GM12878 (cell line): ENCODE results near the gene EPGN. TPM values are rescaled to one million over a fixed set of nuclear protein-coding genes. Genes with fewer than 3 reads are reported as not detected.

ENCODE experiments used
- ATAC-seq: fragments of 200-7000 bp; cut with Tn5 transposase; 3 replicates; pipeline ENCODE4 v1.9.1; 2020; ENCODE audit warnings: mild to moderate bottlenecking, moderate library complexity
- BruUV-seq: library from RNA; stranded (reverse); fragments of 400-500 nt; replicated peaks from 2 replicates; lab custom pipeline; 2021; lab: Mats Ljungman, UMichigan
- CTCF ChIA-PET: fragments of 300-600 bp; sonication (Branson Sonifier 250); formaldehyde crosslinking; extraction: SDS; loops from one replicate; lab custom pipeline; 2021; ENCODE audit warnings: inconsistent platforms; lab: Yijun Ruan, JAX
- POLR2A ChIA-PET: fragments of 350-600 bp; formaldehyde crosslinking; extraction: SDS; loops from one replicate; lab custom pipeline; 2021; ENCODE audit warnings: inconsistent platforms; lab: Charles Lee
- RAD21 ChIA-PET: fragments of 300-600 bp; sonication (Branson Sonifier 250); formaldehyde crosslinking; loops from one replicate; lab custom pipeline; 2023; ENCODE audit warnings: antibody characterized with exemption; ENCODE audit not compliant: unreplicated experiment; lab: Charles Lee
- SMC1A ChIA-PET: fragments of 300-600 bp; sonication (Branson Sonifier 250); formaldehyde crosslinking; loops from one replicate; lab custom pipeline; 2023; ENCODE audit not compliant: unreplicated experiment, uncharacterized antibody; lab: Charles Lee
- DNase-seq: peaks from one replicate; pipeline ENCODE4 v3.0.0-alpha.2; 2011; ENCODE audit warnings: low read depth, low spot score
- FAIRE-seq: peaks from 3 replicates; lab custom pipeline; 2011; peaks lifted over from hg19 to GRCh38; lab: Jason Lieb, UNC
- H2AFZ ChIP-seq: 2 replicates; pipeline ENCODE4 v1.6.0; 2011; ENCODE audit warnings: low read depth, low read length, control low read depth; ENCODE audit not compliant: control insufficient read depth
- H3K27ac ChIP-seq: 2 replicates; pipeline ENCODE4 v1.5.1; 2011; ENCODE audit warnings: control low read depth; ENCODE audit not compliant: control insufficient read depth, insufficient read depth
- H3K27me3 ChIP-seq, 2 experiments: replicated peaks in 1 of 2; 2 replicates each; pipeline versions ENCODE4 v1.6.0 to v1.6.1; 2011; ENCODE audit warnings: low read length in 1 of 2; ENCODE audit not compliant: control insufficient read depth in 2 of 2, insufficient read depth in 2 of 2
- H3K36me3 ChIP-seq, 2 experiments: 2 replicates each; pipeline ENCODE4 v1.5.1; 2011; ENCODE audit warnings: low read length in 1 of 2; ENCODE audit not compliant: control insufficient read depth in 2 of 2, insufficient read depth in 2 of 2
- H3K4me1 ChIP-seq: 2 replicates; pipeline ENCODE4 v1.6.1; 2011; ENCODE audit warnings: mild to moderate bottlenecking, low read length, moderate library complexity, mixed read lengths; ENCODE audit not compliant: control insufficient read depth, insufficient read depth
- H3K4me2 ChIP-seq: 2 replicates; pipeline ENCODE4 v1.6.0; 2011; ENCODE audit warnings: control low read depth; ENCODE audit not compliant: control insufficient read depth, insufficient read depth
- H3K4me3 ChIP-seq: fragments of 200-600 bp; sonication (generic); 2 replicates; pipeline ENCODE4 v1.5.1; 2016
- H3K79me2 ChIP-seq: 2 replicates; pipeline ENCODE4 v1.6.0; 2011; ENCODE audit warnings: low read length; ENCODE audit not compliant: control insufficient read depth, insufficient read depth
- H3K9ac ChIP-seq: 2 replicates; pipeline ENCODE4 v1.8.0; 2011; ENCODE audit warnings: low read length, control low read depth, mixed read lengths; ENCODE audit not compliant: control insufficient read depth, insufficient read depth
- H3K9me3 ChIP-seq: replicated peaks from 3 replicates; pipeline ENCODE4 v1.5.1; 2011; ENCODE audit warnings: mild to moderate bottlenecking, low read length; ENCODE audit not compliant: control insufficient read depth, insufficient read depth
- H4K20me1 ChIP-seq: 2 replicates; pipeline ENCODE4 v1.6.0; 2011; ENCODE audit not compliant: control insufficient read depth, insufficient read depth
- ATF7 ChIP-seq: fragments of 450-650 bp; IDR thresholded peaks from 2 replicates; pipeline ENCODE4 v1.6.1; 2016; ENCODE audit warnings: low read depth, mild to moderate bottlenecking
- BCL11A ChIP-seq: IDR thresholded peaks from 2 replicates; pipeline ENCODE4 v1.6.1; 2011; ENCODE audit warnings: low read depth, low read length
- BHLHE40 ChIP-seq, 2 experiments: fragments of 450-650 bp in 1 of 2; IDR thresholded peaks; 2 replicates each; pipeline ENCODE4 v1.6.1; 2011 to 2017; ENCODE audit warnings: low read depth in 2 of 2, borderline replicate concordance in 1 of 2, improper control_type of control experiment in 1 of 2, low read length in 1 of 2, mild to moderate bottlenecking in 1 of 2
- CREB1 ChIP-seq: IDR thresholded peaks from 2 replicates; pipeline ENCODE4 v1.6.1; 2012; ENCODE audit warnings: low read depth, mild to moderate bottlenecking, inconsistent platforms
- EGR1 ChIP-seq, 2 experiments: IDR thresholded peaks; 1 replicate in 1 of 2; 2 replicates in 1 of 2; pipeline ENCODE4 v1.6.1; 2011 to 2012; ENCODE audit warnings: low read depth in 2 of 2, low read length in 2 of 2, borderline replicate concordance in 1 of 2, mild to moderate bottlenecking in 1 of 2, moderate library complexity in 1 of 2
- HSF1 ChIP-seq: fragments of 150-350 bp; IDR thresholded peaks from 2 replicates; pipeline ENCODE4 v1.6.1; 2014; ENCODE audit warnings: mild to moderate bottlenecking, low read depth, low read length
- IKZF1 ChIP-seq: fragments of 450-650 bp; conservative IDR thresholded peaks from 2 replicates; pipeline ENCODE4 v1.6.1; 2017; ENCODE audit warnings: antibody characterized with exemption, mild to moderate bottlenecking
- IKZF2 ChIP-seq, 2 experiments: fragments of 450-650 bp; IDR thresholded peaks; 2 replicates each; pipeline ENCODE4 v1.6.1; 2017; ENCODE audit warnings: mild to moderate bottlenecking in 2 of 2, moderate library complexity in 2 of 2
- KAT2A ChIP-seq: conservative IDR thresholded peaks from 2 replicates; pipeline ENCODE4 v1.6.1; 2011; ENCODE audit warnings: low read depth, low read length; ENCODE audit not compliant: control insufficient read depth
- KLF5 ChIP-seq: fragments of 450-650 bp; IDR thresholded peaks from 2 replicates; pipeline ENCODE4 v1.6.1; 2014; ENCODE audit warnings: mild to moderate bottlenecking; ENCODE audit not compliant: partially characterized antibody
- NFIC ChIP-seq: IDR thresholded peaks from 2 replicates; pipeline ENCODE4 v1.6.1; 2012; ENCODE audit warnings: low read depth, mild to moderate bottlenecking, inconsistent platforms, low read length, moderate library complexity
- NFYA ChIP-seq: IDR thresholded peaks from 2 replicates; pipeline ENCODE4 v1.6.1; 2011; ENCODE audit warnings: low read depth, mild to moderate bottlenecking, low read length, improper control_type of control experiment, borderline replicate concordance
- NFYB ChIP-seq: IDR thresholded peaks from 2 replicates; pipeline ENCODE4 v1.6.1; 2011; ENCODE audit warnings: low read depth, mild to moderate bottlenecking, low read length, improper control_type of control experiment, moderate library complexity; ENCODE audit not compliant: insufficient read depth
- PKNOX1 ChIP-seq: fragments of 450-650 bp; IDR thresholded peaks from 2 replicates; pipeline ENCODE4 v1.6.1; 2016; ENCODE audit warnings: mild to moderate bottlenecking
- POLR2AphosphoS5 ChIP-seq: IDR thresholded peaks from 2 replicates; pipeline ENCODE4 v1.6.1; 2011; ENCODE audit warnings: mild to moderate bottlenecking, low read length, inconsistent platforms
- SP1 ChIP-seq: IDR thresholded peaks from one replicate; pipeline ENCODE4 v1.6.1; 2011; ENCODE audit warnings: low read depth, low read length
- WRNIP1 ChIP-seq: IDR thresholded peaks from 2 replicates; pipeline ENCODE4 v1.6.1; 2011; ENCODE audit warnings: low read depth, low read length, improper control_type of control experiment, borderline replicate concordance
- YBX1 ChIP-seq: fragments of 450-650 bp; IDR thresholded peaks from 2 replicates; pipeline ENCODE4 v1.6.1; 2016; ENCODE audit warnings: antibody characterized with exemption
- ZBTB4 ChIP-seq: fragments of 450-650 bp; formaldehyde crosslinking; IDR thresholded peaks from 2 replicates; pipeline ENCODE4 v1.4.0; 2022; ENCODE audit warnings: mild to moderate bottlenecking, moderate library complexity
- WGBS: methylation state at CpG from one replicate; pipeline ENCODE4 v1.1.6; 2016; ENCODE audit warnings: low lambda C conversion rate; ENCODE audit not compliant: insufficient replicate concordance, insufficient coverage; ENCODE audit errors: missing lambda C conversion rate; 5-methylcytosine and 5-hydroxymethylcytosine counted together
- in situ Hi-C: fragments of 300-500 bp; cut with MboI; formaldehyde crosslinking; loops from 9 replicates; pipeline ENCODE4 v1.14.3; 2018; ENCODE audit warnings: mixed read lengths
- intact Hi-C: fragments of 100-400 bp; cut with micrococcal nuclease; formaldehyde crosslinking; loops from one replicate; pipeline ENCODE4 v1.14.2; 2022; ENCODE audit not compliant: unreplicated experiment
- polyA plus RNA-seq, 11 experiments: library from polyadenylated mRNA; depleted of rRNA in 4 of 11; unstranded in 6 of 11; stranded (reverse) in 5 of 11; fragments of >200 nt; fragmentation: Nextera tagmentation in 4 of 11; fragmentation: Illumina TruSeq in 1 of 11; extraction: Ambion mirVana in 4 of 11; extraction: Trizol in 1 of 11; gene quantifications; 1 replicate in 1 of 11; 2 replicates in 10 of 11; pipeline versions ENCODE4 v1.2.1 to v1.2.3, GENCODE V29; 2011 to 2016; ENCODE audit warnings: inconsistent platforms in 2 of 11, missing spikeins in 2 of 11, low read depth in 1 of 11
- total RNA-seq, 4 experiments: library from RNA; depleted of rRNA in 3 of 4; stranded (reverse); fragments of >200 nt in 3 of 4; fragmentation: Illumina TruSeq in 1 of 4; extraction: Trizol in 1 of 4; gene quantifications; 2 replicates each; pipeline versions ENCODE4 v1.2.1 to v1.2.3, GENCODE V29; 2013 to 2021

The EPGN gene
- total and polyA plus RNA-seq, 10 of the 15 experiments (the other 5 are each of a cell fraction or from before 2014, with no cell fraction given), result 0.06 to 0.54 (median 0.28) TPM; not detected in 6

- intact Hi-C loops (no loop called here), in situ Hi-C loops (no loop called here)
- H3K4me2 ChIP-seq, result no peak overlapping the region
- POLR2A ChIA-PET, result no interaction called here
- H4K20me1 ChIP-seq, result no peaks in the 10 kb centered on the region
- H3K9ac ChIP-seq, result no peak overlapping the region
- H2AFZ ChIP-seq, result no peak overlapping the region
- SMC1A ChIA-PET, result interaction anchor here (1.2 kb wide), 1 partner anchor 17 kb away, joined by 3 read pairs; no protein-coding TSS in a partner anchor
- 11% methylated on average over 5 of the region's 5 CpGs for WGBS
- ATAC-seq (peak; percentile 93), DNase-seq (peak; percentile 21), FAIRE-seq (peak; percentile 49)
- RAD21 ChIA-PET, result no interaction called here
- no peaks in the 10 kb centered on the region; the same call in 2 of the 3 replicates for H3K9me3 ChIP-seq
- H3K4me3 ChIP-seq, result no peak overlapping the region
- no peak overlapping the region for H3K27ac ChIP-seq
- CTCF ChIA-PET, result interaction anchor here (1.2 kb wide), 1 partner anchor 14 kb away, joined by 5 read pairs; no protein-coding TSS in a partner anchor
- H3K36me3 ChIP-seq, result no peaks in the 10 kb centered on the region
- BruUV-seq, result no TSS peak
- no peaks in the 10 kb centered on the region for H3K79me2 ChIP-seq
- H3K27me3 ChIP-seq, result no peaks in the 10 kb centered on the region; a peak in 1 of 4 replicates
- peaks cover 5% of the 10 kb centered on the region; the same call in 1 of the 2 replicates for H3K4me1 ChIP-seq
- 0 out of 2 replicates have a peak, but pooled peaks have one; percentile 16 for TF ChIP-seq IKZF1
- TF ChIP-seq YBX1, result no peak
- no peak for TF ChIP-seq WRNIP1
- no peak for TF ChIP-seq ZBTB4 (CRISPR knock-in tag)
- no peak for TF ChIP-seq SP1
- TF ChIP-seq HSF1, result no peak
- no peak for TF ChIP-seq BCL11A
- TF ChIP-seq CREB1, result no peak
- TF ChIP-seq PKNOX1, result no peak
- peak; percentile 30 to 48; a peak in 1 of 4 replicates for TF ChIP-seq IKZF2 (IDR thresholded peaks at IDR 0.05)
- TF ChIP-seq NFIC, result 0 out of 2 replicates have a peak, but pooled peaks have one; percentile 18
- no peak for TF ChIP-seq POLR2AphosphoS5
- TF ChIP-seq KLF5, result no peak
- TF ChIP-seq ATF7, result no peak
- peak in 1 of 2 experiments; percentile 21; a peak in 1 of 4 replicates for TF ChIP-seq BHLHE40 (IDR thresholded peaks at IDR 0.05; ENCODE audit: borderline replicate concordance in 1 of 2, low read depth in 2 of 2, low read length in 1 of 2)
- peak; percentile 68; the same call in 1 of the 2 replicates for TF ChIP-seq NFYB
- TF ChIP-seq EGR1 (IDR thresholded peaks at IDR 0.05; ENCODE audit: borderline replicate concordance in 1 of 2, low read depth in 2 of 2, low read length in 2 of 2), result no peak
- no peak for TF ChIP-seq KAT2A
- TF ChIP-seq NFYA, result no peak
Measured at GRCh38 chr4:74335341-74336021, 27.2 kb downstream of the EPGN start.
